ENCODE data around the gene ARHGAP45. TPM values are rescaled to one million over a fixed set of nuclear protein-coding genes. Genes with fewer than 3 reads are reported as not detected.
"Not testable (repeated sequence)": the region's sequence is repeated elsewhere in the genome, so short reads cannot be mapped to it uniquely, and the experiment has no call there.

ARHGAP45 gene
- total RNA-seq, 1 donor from 2014 or later: 8.9 TPM

- peak overlapping the region; percentile 31 to 60 (median 50) for H3K4me3 ChIP-seq (ENCODE audit: low read length in 3 of 3)
- peaks cover 8 to 20% (median 16%) of the 10 kb centered on the region in 3 donors for H3K4me1 ChIP-seq (ENCODE audit: control insufficient read depth in 3 of 3, insufficient read depth in 3 of 3, low read length in 3 of 3)
- no peaks in the 10 kb centered on the region for H3K9me3 ChIP-seq (ENCODE audit: control insufficient read depth in 3 of 3, low read length in 3 of 3)
- peaks cover 26 to 35% (median 34%) of the 10 kb centered on the region in 3 donors for H3K36me3 ChIP-seq (ENCODE audit: control insufficient read depth in 3 of 3, insufficient read depth in 3 of 3, low read length in 3 of 3)
- peak overlapping the region; percentile 59 to 82 (median 73) for H3K9ac ChIP-seq (ENCODE audit: low read depth in 1 of 3, low read length in 3 of 3)
- H3K27me3 ChIP-seq (ENCODE audit: control insufficient read depth in 3 of 3, insufficient read depth in 3 of 3, low read length in 3 of 3): no peaks in the 10 kb centered on the region
- peak overlapping the region; percentile 83 for H3K27ac ChIP-seq (ENCODE audit: low read depth, low read length)
Measured at GRCh38 chr19:1113986-1114483, 47.1 kb downstream of the ARHGAP45 start.

GRCh38 chr19:1114728-1115127 is 47.8 kb downstream of the ARHGAP45 start:
- H3K27me3 ChIP-seq (ENCODE audit: control insufficient read depth in 3 of 3, insufficient read depth in 3 of 3, low read length in 3 of 3); H3K27ac ChIP-seq (ENCODE audit: low read depth, low read length); H3K9me3 ChIP-seq (ENCODE audit: control insufficient read depth in 3 of 3, low read length in 3 of 3); H3K4me3 ChIP-seq (ENCODE audit: low read length in 3 of 3); H3K9ac ChIP-seq (ENCODE audit: low read depth in 1 of 3, low read length in 3 of 3): not testable (repeated sequence)
- Histone ChIP-seq H3K4me1 (ENCODE audit: control insufficient read depth in 3 of 3, insufficient read depth in 3 of 3, low read length in 3 of 3) (peaks cover 8 to 20% (median 16%) of the 10 kb centered on the region in 3 donors), H3K36me3 (ENCODE audit: control insufficient read depth in 3 of 3, insufficient read depth in 3 of 3, low read length in 3 of 3) (peaks cover 31 to 40% (median 37%) of the 10 kb centered on the region in 3 donors)

GRCh38 chr19:1115646-1116420 is 48.9 kb downstream of the ARHGAP45 start:
- Histone ChIP-seq H3K27ac (ENCODE audit: low read depth, low read length) (no peak overlapping the region), H3K4me1 (ENCODE audit: control insufficient read depth in 3 of 3, insufficient read depth in 3 of 3, low read length in 3 of 3) (peaks cover 8 to 20% (median 16%) of the 10 kb centered on the region in 3 donors), H3K9ac (ENCODE audit: low read depth in 1 of 3, low read length in 3 of 3) (no peak overlapping the region), H3K27me3 (ENCODE audit: control insufficient read depth in 3 of 3, insufficient read depth in 3 of 3, low read length in 3 of 3) (no peaks in the 10 kb centered on the region), H3K9me3 (ENCODE audit: control insufficient read depth in 3 of 3, low read length in 3 of 3) (no peaks in the 10 kb centered on the region), H3K36me3 (ENCODE audit: control insufficient read depth in 3 of 3, insufficient read depth in 3 of 3, low read length in 3 of 3) (peaks cover 36 to 48% (median 37%) of the 10 kb centered on the region in 3 donors), H3K4me3 (ENCODE audit: low read length in 3 of 3) (no peak overlapping the region)

- Histone ChIP-seq H3K4me1 (ENCODE audit: control insufficient read depth in 3 of 3, insufficient read depth in 3 of 3, low read length in 3 of 3) (peaks cover 8 to 20% (median 16%) of the 10 kb centered on the region in 3 donors), H3K27ac (ENCODE audit: low read depth, low read length) (no peak overlapping the region), H3K27me3 (ENCODE audit: control insufficient read depth in 3 of 3, insufficient read depth in 3 of 3, low read length in 3 of 3) (no peaks in the 10 kb centered on the region), H3K36me3 (ENCODE audit: control insufficient read depth in 3 of 3, insufficient read depth in 3 of 3, low read length in 3 of 3) (peaks cover 38 to 58% (median 45%) of the 10 kb centered on the region in 3 donors), H3K9ac (ENCODE audit: low read depth in 1 of 3, low read length in 3 of 3) (no peak overlapping the region), H3K9me3 (ENCODE audit: control insufficient read depth in 3 of 3, low read length in 3 of 3) (no peaks in the 10 kb centered on the region), H3K4me3 (ENCODE audit: low read length in 3 of 3) (no peak overlapping the region)
Measured at GRCh38 chr19:1116726-1117581, 50.0 kb downstream of the ARHGAP45 start.

- peaks cover 6 to 17% (median 13%) of the 10 kb centered on the region in 3 donors for H3K4me1 ChIP-seq (ENCODE audit: control insufficient read depth in 3 of 3, insufficient read depth in 3 of 3, low read length in 3 of 3)
- no peak overlapping the region for H3K4me3 ChIP-seq (ENCODE audit: low read length in 3 of 3)
- no peak overlapping the region for H3K27ac ChIP-seq (ENCODE audit: low read depth, low read length)
- H3K36me3 ChIP-seq (ENCODE audit: control insufficient read depth in 3 of 3, insufficient read depth in 3 of 3, low read length in 3 of 3): peaks cover 38 to 62% (median 49%) of the 10 kb centered on the region in 3 donors
- H3K27me3 ChIP-seq (ENCODE audit: control insufficient read depth in 3 of 3, insufficient read depth in 3 of 3, low read length in 3 of 3): no peaks in the 10 kb centered on the region
- no peak overlapping the region for H3K9ac ChIP-seq (ENCODE audit: low read depth in 1 of 3, low read length in 3 of 3)
- H3K9me3 ChIP-seq (ENCODE audit: control insufficient read depth in 3 of 3, low read length in 3 of 3): no peaks in the 10 kb centered on the region
Measured at GRCh38 chr19:1117654-1118053, 50.7 kb downstream of the ARHGAP45 start.

GRCh38 chr19:1118999-1119398 is 52.0 kb downstream of the ARHGAP45 start:
- Histone ChIP-seq H3K4me3 (ENCODE audit: low read length in 3 of 3) (no peak overlapping the region), H3K27ac (ENCODE audit: low read depth, low read length) (no peak overlapping the region), H3K4me1 (ENCODE audit: control insufficient read depth in 3 of 3, insufficient read depth in 3 of 3, low read length in 3 of 3) (peaks cover 0 to 4% (median 1%) of the 10 kb centered on the region in 3 donors), H3K36me3 (ENCODE audit: control insufficient read depth in 3 of 3, insufficient read depth in 3 of 3, low read length in 3 of 3) (peaks cover 38 to 67% (median 58%) of the 10 kb centered on the region in 3 donors), H3K9ac (ENCODE audit: low read depth in 1 of 3, low read length in 3 of 3) (no peak overlapping the region), H3K27me3 (ENCODE audit: control insufficient read depth in 3 of 3, insufficient read depth in 3 of 3, low read length in 3 of 3) (no peaks in the 10 kb centered on the region), H3K9me3 (ENCODE audit: control insufficient read depth in 3 of 3, low read length in 3 of 3) (no peaks in the 10 kb centered on the region)

GRCh38 chr19:1119475-1120217 is 52.7 kb downstream of the ARHGAP45 start:
- peaks cover 36 to 65% (median 56%) of the 10 kb centered on the region in 3 donors for H3K36me3 ChIP-seq (ENCODE audit: control insufficient read depth in 3 of 3, insufficient read depth in 3 of 3, low read length in 3 of 3)
- H3K4me1 ChIP-seq (ENCODE audit: control insufficient read depth in 3 of 3, insufficient read depth in 3 of 3, low read length in 3 of 3): no peaks in the 10 kb centered on the region
- no peaks in the 10 kb centered on the region for H3K27me3 ChIP-seq (ENCODE audit: control insufficient read depth in 3 of 3, insufficient read depth in 3 of 3, low read length in 3 of 3)
- no peak overlapping the region for H3K4me3 ChIP-seq (ENCODE audit: low read length in 3 of 3)
- H3K9ac ChIP-seq (ENCODE audit: low read depth in 1 of 3, low read length in 3 of 3): no peak overlapping the region
- no peak overlapping the region for H3K27ac ChIP-seq (ENCODE audit: low read depth, low read length)
- no peaks in the 10 kb centered on the region for H3K9me3 ChIP-seq (ENCODE audit: control insufficient read depth in 3 of 3, low read length in 3 of 3)

- Histone ChIP-seq H3K4me1 (ENCODE audit: control insufficient read depth in 3 of 3, insufficient read depth in 3 of 3, low read length in 3 of 3) (peaks cover 0 to 6% (median 0%) of the 10 kb centered on the region in 3 donors), H3K27me3 (ENCODE audit: control insufficient read depth in 3 of 3, insufficient read depth in 3 of 3, low read length in 3 of 3) (no peaks in the 10 kb centered on the region), H3K9me3 (ENCODE audit: control insufficient read depth in 3 of 3, low read length in 3 of 3) (no peaks in the 10 kb centered on the region), H3K36me3 (ENCODE audit: control insufficient read depth in 3 of 3, insufficient read depth in 3 of 3, low read length in 3 of 3) (peaks cover 35 to 68% (median 56%) of the 10 kb centered on the region in 3 donors), H3K27ac (ENCODE audit: low read depth, low read length) (no peak overlapping the region), H3K4me3 (ENCODE audit: low read length in 3 of 3) (no peak overlapping the region), H3K9ac (ENCODE audit: low read depth in 1 of 3, low read length in 3 of 3) (no peak overlapping the region)
Measured at GRCh38 chr19:1121395-1121794, 54.4 kb downstream of the ARHGAP45 start.

All from skeletal muscle tissue (tissue), 4 donors.